HG03521 (cell line): Measurements from ENCODE around the gene RAB24.
"Not testable (repeated sequence)": the region's sequence is repeated elsewhere in the genome, so short reads cannot be mapped to it uniquely, and the experiment has no call there.

Experiments
- ATAC-seq: cut with Tn5 transposase; IDR thresholded peaks from one replicate; pipeline ENCODE4 v1.9.1; 2021; ENCODE audit warnings: mild to moderate bottlenecking, moderate library complexity; ENCODE audit not compliant: unreplicated experiment

Gene RAB24

GRCh38 chr5:177303121-177303924 is at the start of gene RAB24, which contains the start of gene PRELID1:
RAB24 (minus strand) TSS chr5:177303719; CDS start chr5:177303288, 431 bp downstream.
PRELID1 (plus strand) TSS chr5:177303799; CDS start chr5:177303986, 187 bp downstream.
- ATAC-seq: peak; percentile 65

GRCh38 chr5:177353093-177353492 is 49.6 kb upstream of the RAB24 start:
- no peak for ATAC-seq

- peak; percentile 96 for ATAC-seq
These were observed 48.1 kb upstream of the RAB24 start, which contains the start of gene LMAN2 for GRCh38 chr5:177351392-177352329. LMAN2 (minus strand) TSS chr5:177351668; CDS start chr5:177351647, 21 bp downstream.

- no peak for ATAC-seq
These were observed 47.4 kb upstream of the RAB24 start for GRCh38 chr5:177350776-177351391.

- no peak for ATAC-seq
These were observed 46.2 kb upstream of the RAB24 start for GRCh38 chr5:177349762-177350161.

GRCh38 chr5:177349362-177349647 is 45.8 kb upstream of the RAB24 start:
- ATAC-seq: no peak

- no peak for ATAC-seq
These were observed 44.2 kb upstream of the RAB24 start for GRCh38 chr5:177347699-177348098.

- no peak for ATAC-seq
These were observed 43.3 kb upstream of the RAB24 start for GRCh38 chr5:177346820-177347219.

- ATAC-seq: no peak
These were observed 41.4 kb upstream of the RAB24 start for GRCh38 chr5:177344891-177345290.

- ATAC-seq: no peak
These were observed 40.3 kb upstream of the RAB24 start for GRCh38 chr5:177343777-177344176.

- ATAC-seq: not testable (repeated sequence)
These were observed 39.5 kb upstream of the RAB24 start for GRCh38 chr5:177343000-177343399.

GRCh38 chr5:177339107-177339638 is 35.7 kb upstream of the RAB24 start:
- no peak for ATAC-seq

GRCh38 chr5:177338251-177339106 is 35.0 kb upstream of the RAB24 start:
- ATAC-seq: no peak

- no peak for ATAC-seq
These were observed 33.3 kb upstream of the RAB24 start for GRCh38 chr5:177336603-177337494.

GRCh38 chr5:177336112-177336511 is 32.6 kb upstream of the RAB24 start:
- no peak for ATAC-seq

GRCh38 chr5:177335701-177336065 is 32.2 kb upstream of the RAB24 start:
- ATAC-seq: no peak

GRCh38 chr5:177334781-177335700 is 31.5 kb upstream of the RAB24 start:
- no peak for ATAC-seq

- ATAC-seq: no peak
These were observed 30.6 kb upstream of the RAB24 start for GRCh38 chr5:177334155-177334551.
